Stimulated activated CD8-positive, alpha-beta memory T cell treated with anti-CD3 and anti-CD28 coated beads, Interleukin-12 subunit alpha, Interleukin-12 subunit beta, amount 100 ng/mL, for 24 hours (primary cell): ENCODE measurements around the gene TNN.

Experiments used
- DNase-seq: peaks from one replicate; pipeline ENCODE4 v3.0.0-alpha.2; 2020; ENCODE audit errors: extremely low read depth

TNN gene

DNA sequence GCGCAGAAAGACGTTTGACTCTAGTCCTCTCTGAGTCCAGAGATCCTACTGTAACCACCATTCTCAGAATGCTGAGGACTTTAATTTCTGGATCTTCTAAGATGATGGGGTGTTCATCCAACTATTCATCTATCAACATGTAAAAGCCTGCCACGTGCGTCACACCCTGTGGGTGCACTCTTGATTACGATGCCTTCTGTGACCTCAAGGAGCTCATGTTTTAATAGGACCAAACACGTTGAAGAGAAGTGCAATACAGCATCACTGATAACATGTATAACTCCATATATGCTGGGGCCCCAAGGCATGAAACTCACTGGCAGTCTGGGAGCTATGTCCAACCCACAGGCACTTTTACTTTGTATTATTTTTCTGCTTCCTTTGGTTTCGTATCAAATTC, 105.9 kb downstream of the TNN start:
- DNase-seq = no peak

DNA sequence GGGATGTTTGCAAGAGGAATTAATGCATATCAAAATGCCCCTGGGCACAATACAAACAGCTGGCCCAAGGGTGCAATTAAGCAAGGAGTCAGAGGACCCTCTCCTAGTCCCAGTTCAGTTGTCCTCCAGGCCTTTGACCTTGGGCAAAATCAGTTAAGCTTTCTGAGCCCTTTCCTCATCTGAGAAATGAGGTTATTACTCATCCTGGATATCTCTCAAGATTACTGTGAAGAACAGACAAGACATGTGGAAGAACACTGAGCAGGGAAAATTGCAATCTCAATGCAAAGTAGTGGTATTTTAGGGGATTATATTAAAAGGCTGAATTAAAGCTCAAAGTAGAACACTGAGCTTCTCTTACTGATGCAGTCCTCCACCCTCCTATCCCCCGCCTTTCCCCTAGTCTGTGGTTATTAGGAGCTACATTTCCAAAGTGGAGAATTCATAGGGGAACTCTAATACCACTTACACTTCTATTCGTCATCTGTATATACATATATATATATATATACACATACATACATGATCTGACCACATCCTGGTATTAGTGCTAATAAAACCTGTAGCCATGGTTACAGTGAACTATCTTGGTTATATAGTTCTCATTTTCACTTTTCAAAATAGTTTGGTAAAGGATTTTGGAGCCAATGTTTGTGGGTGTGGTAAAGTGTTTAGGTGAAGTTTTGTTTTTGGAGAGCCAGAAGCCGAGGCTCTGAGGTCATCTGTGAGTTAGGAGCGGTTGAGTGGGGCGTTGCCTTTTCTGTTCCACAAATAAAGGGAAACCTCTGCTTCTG, 106.9 kb downstream of the TNN start:
- DNase-seq = no peak

DNA sequence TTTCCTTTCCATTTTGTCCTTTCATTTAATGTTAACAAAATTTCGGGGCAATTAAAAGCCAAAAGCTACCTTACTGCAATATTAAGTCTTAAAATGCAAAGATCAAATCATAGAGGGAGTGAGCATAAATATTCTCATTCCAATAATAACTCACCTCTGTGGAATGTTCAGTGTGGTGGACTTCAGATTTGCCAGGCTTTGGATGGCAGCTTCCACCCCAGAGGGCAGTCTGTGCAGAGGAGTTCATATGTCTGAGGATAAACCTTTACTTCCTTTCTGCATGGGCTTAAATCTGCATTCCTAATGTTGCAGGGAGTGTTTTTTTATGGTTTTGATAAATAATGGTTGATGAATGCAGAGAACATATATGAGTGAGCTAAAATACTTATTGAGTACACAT, 108.6 kb downstream of the TNN start:
- DNase-seq = no peak

DNA sequence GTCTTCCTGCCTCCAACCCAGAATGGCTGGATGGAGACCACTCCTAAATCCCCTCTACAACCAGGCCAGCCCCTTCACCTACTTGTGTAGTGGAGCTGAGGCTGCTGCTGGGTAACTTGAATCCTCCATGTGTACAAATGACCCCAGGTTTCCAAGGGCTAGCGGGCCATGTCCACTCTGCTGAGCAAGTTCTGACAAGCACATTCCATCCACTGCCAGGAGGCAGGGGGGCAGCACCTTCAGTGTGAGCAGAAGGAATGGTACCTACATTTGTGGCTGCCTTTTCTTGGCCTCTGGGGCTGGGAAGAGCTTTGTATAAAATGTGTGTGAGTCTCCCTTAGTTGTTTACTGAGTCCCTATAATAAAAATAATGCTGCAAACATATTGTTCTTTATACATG, 110.4 kb downstream of the TNN start:
- DNase-seq = no peak

DNA sequence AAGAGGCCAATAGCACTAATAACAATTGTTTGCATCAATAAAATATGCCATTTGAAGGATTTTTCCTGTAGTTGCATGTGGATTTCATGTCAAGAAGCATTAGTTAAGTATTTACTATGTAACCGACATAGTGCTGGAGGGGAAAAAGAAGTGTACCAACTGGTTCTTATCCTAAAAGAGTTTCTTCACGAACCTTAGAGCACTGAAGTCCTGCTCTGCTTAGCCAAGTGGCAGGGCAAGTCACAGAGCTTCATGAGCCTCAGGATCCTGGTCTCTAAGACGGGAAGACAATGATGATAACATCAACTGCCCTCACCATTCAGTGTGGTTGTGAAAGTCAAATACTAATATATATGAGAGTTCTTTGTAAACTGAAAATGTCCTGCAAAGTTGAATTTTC, 110.8 kb downstream of the TNN start:
- DNase-seq = no peak

DNA sequence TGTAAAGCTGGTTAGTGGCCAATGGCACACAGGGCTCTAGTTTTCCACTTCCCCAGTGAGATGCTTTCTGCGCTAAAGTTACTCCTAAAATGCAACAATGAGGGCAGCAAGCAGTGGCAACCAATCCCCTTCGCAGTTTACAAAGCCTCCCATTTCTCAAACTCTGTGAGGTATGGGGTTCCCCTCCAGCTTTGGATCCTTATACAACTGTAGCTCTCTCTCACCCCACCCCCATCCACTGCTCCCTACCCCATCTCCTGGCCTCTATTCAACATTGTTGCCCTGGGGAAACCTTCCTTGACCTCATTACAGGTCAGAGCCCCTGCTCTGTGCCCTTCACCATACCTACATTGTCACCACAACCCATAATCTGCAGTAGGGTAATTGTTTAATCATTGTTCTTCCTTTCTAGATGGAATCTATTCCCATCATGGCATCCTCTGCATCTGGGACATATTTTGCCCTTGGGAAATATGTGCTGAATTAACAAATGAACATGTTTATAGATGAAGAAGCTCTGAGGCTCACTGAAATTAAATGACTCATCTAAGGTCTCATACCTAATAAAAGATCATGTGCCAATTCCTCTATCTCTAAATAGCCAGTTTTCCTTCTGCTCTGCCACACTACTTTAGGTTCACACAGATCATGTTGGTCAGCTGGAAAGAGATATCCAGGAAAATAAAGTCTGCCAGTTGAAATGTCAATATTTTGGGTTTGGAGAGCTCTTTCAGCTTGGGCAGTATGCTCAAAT, 112.4 kb downstream of the TNN start:
- DNase-seq = no peak

DNA sequence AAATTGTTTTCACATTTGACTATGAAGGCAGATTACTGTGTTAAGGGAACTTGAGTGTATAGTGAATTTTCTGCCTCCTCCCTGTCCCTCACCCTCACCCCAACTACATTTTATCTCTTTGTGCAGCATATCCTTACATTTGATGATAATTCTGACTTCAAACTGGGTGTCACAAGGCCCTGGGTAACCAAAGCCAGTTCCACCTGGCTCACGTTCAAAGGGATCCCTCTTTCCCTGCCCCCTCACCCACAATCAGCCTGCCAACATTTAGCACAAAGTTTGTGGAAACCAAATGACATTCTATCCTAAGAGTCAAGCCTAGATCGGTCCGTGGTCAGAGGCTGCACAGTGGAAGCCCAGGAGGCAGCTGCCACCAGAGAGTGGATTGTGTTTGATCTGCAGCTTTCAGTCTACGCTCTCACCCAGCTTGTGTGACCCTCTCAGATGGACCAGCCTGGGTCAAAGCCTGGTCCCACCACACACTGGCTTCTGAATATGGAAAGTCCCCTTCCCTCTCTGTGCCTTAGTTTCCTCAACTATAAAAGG, 114.6 kb downstream of the TNN start:
- DNase-seq = no peak

DNA sequence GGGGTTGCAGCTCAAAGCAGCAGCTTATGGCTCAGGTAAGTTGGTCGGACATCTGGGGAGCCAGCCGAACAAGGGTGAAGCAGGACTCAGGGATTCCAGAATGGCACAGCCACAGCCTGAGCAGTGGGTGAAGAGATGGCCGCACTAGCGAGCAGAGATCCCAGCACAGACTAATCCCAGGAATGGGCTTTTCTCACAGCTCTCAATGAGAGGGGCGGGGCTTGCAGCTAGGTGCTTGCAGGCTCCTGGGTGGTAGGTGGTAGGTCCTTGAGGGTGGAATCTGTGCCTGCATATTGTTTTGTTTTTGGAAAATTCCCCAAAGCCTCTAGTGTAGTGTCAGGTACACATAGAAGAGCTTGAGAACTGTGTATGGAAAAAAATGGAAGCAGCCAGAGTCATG, 116.0 kb downstream of the TNN start:
- DNase-seq = no peak

DNA sequence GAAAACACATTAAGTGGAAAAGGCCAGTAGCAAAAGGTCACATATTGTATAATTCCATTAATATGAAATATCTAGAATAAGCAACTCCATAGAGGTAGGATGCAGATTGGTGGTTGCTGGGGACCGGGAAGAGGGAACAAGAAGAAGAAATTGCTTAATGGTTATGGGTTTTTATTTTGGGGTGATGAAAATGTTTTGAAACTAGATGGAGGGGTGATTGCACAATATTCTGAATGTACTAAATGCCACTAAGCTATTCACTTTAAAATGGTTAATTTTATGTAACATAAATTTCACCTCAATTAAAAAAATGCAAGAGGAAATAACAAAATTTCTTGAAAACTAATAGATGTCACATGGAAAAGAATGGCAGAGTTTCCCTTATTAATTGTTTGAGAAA, 118.3 kb downstream of the TNN start:
- DNase-seq = no peak

DNA sequence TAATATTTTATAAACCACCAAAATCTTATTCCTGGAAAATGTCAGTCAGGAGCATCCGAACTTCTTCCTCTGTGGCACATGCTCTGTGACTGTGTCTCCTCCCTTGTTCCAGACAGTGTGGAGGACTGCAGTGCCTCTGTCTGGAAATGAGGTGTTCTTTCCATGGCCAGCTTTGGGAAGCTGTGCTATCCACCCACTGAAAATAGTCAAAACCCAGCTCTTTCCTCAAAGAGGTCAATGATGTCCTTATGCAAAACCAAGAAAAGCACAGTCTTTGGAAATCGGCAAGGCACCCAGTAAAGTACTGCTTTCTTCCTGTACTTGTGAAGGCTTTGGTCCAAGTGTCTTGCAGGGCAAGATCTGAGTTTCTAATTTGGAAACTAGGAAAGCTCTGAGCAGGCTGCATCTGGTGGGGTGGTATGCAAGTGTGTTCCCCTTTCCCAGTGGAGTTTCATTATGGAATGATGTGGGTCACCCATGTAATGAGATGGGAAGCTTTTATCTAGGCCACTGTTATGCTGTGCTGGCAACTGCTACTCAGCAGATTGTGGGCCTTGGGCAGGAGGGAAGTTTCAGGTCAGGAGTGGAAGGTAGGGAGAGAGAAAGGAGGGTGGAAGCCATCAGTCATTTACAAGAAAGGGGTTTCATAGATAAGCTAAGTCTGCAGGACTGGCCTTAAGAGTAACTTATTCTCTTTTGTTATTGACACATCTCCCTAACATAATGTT, 119.0 kb downstream of the TNN start:
- no peak for DNase-seq

DNA sequence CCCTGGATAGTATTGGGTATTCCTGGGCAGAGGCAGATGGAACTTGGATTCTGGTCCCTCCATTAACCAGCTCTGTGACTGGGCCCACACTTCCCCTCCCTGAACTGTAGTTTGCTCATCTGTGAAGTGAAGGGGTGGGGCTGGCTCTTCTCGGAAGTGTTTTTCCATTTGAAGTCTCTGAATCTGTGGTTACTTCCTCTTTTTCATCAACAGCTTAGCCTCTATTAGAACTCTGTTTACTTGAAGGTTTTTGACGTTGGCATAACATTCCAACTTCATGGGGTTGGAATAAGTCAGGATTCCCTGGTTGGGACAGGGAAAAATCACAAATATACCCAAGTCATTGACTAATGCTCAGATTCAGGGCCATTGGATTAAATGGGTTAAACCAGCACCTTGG, 121.3 kb downstream of the TNN start:
- no peak for DNase-seq

DNA sequence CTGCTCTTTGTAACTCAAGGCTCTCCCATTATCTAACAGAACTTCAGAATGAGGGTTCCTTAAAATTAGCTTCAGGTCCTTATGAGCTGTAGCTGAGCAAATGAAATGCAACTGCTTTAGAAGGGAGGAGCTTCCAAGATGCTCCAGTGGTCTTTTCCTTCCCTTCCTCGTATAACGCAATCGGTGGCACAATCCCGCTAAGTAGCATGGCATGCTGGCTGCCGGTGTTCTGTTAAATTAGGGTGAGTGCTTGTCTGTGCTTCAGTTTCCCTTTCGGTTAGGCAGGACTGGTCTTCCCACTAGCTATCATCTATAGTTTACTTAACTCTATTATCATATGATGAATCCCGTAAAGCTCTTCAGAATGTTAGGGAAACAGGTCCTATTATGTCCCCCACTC, 124.0 kb downstream of the TNN start:
- no peak for DNase-seq

DNA sequence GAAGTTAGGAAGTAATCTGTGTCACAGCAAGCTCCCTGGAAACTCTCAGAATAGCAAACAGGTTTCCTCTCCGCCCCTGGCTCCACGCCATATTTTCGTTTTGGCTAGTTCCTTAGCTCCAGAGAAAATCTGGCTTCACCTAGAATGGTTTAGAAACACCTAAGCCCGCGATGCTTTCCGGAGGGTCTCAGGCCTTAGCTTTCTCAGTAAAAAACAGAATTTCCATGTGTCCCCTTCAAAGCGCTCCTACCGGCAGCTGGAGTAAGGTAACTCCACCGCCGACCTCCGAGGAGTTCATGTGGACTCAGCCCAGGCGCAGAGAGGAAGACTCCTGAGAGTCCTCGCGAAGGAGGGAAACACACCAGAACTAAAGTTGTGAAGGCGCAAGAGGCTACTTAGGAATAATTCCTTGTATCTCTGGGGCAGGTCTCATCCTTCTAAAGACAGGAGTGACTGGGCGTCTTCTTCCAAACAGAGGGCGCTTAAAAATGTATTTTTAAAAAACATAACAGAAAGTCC, 124.5 kb downstream of the TNN start:
- no peak for DNase-seq

DNA sequence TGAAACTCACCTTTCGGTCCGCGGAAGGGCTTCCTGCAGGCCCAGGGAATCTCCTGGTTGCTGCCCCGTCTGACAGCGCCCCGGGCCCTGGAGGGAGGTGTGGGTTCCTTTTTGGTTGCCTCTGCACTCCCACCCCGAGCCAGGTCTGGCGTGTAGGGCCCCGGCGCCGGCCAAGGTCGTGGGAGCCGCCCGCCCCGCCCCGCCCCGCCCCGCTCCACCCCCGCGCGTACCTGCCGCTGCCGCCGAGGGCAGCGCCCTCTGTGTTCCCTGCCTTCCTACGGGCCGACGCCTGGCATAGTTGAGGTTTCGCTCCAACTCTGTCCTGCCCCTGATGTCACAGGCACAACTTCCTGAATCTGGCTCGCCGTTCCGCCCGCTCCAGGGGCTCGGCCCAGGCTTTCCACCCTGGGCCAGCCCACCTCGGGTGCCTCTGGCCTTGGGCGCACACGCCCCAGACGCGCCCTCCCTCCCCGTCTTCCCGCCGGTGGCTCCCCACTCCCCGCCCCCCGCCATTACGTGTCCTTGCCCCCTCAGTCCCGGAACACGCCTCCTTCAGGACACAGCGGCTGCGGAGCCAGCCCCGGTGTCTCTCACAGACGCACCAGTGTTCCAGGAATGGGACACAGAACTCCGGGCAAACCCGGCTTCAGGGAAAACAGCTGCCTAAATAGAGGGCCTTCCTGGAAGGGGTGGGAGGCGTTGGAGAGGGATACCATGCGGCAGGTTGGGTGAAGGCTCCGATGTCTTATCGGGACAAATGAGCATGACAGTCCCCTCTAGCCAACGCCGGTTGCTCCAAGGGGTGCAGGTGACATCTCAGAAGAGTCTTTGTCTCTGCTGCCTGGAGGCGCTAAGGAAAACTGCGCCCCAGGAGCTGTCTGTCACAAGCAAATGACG, 125.2 kb downstream of the TNN start, which contains the start of gene KIAA0040:
KIAA0040 (minus strand) TSS at position 147 of the 897 bp plus-strand sequence. CDS start 31,763 bp downstream, outside the sequence.
- DNase-seq = peak; percentile 32

DNA sequence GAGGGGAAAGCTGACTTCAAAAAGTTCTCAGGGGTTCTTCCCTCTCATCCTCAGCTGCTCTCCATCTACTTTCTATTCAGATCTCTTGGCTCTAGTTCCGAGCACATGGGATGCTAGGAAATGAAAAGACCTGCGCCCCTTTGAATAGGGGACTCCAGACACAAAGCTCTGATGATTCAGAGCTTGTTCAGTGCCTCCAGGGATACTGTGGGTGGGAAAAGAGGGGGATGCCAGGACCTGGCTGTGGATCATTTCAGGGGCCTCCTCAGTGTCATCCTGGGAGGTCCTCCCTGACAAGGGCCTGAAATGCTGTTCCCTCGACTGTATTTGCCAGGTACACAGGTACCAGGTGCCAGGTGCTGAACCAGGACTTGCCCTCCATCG, 125.9 kb downstream of the TNN start:
- DNase-seq = no peak

DNA sequence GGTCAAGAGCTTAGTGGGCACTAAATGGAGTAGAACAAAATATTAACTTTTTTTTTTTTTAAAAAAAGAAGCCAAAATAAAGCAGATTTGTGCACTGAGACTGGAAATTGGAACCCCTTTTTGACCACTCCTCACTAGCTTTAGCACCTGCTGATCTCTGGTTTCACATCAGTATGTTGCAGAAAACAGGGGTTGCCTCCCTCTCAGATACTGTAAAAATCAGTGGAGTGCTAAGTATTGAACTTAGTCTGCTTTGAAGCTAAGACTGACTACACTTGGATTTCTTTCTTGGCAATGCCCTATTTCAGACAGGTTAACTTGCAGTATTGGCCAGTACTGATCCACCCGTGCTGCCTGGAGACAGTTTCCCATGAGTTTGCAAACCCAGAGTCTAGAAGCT, 127.6 kb downstream of the TNN start:
- DNase-seq = no peak

DNA sequence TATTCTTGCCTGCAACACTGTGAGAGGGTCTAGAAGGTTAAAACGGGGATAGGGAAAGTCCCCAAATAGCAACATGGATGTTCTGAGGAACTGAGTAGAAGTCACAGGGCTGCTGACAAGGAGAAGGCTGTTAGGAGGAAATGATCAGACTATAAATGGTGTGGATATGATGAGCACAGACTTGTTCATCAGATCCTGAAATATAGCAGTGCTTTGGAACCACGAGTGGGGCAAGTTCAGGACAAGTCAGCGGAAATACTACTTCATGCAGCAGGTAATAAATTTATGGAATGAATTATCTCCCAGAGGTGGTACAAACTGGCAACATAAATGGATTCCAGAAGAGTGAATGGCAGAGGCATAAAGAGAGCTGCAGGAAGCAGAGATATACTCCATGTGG, 128.2 kb downstream of the TNN start:
- DNase-seq = no peak

DNA sequence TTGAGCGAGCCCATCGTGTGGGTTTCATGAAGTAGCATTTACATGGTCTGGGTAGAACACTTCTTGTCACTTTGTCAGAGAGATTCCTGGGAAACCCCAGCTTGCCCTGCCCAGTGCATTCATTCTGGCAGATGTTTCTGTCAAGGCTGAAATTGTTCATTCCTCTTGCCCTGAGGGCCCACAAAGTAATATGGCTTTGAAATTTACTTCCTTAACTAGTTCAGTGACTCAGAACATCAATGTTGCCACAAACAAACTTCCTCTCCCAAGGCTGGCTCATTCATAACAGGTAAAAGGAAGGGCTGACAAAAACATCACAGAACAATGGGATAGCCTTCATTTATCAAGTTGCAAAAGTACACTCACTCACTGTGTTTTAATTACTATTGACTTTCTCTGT, 129.9 kb downstream of the TNN start:
- DNase-seq = no peak
